Measurements from ENCODE around the gene COL4A4.

- TF ChIP-seq CTCF (IDR thresholded peaks at IDR 0.05; ENCODE audit: borderline replicate concordance, extremely low read depth, low read length, poor library complexity, severe bottlenecking): no peak
- TF ChIP-seq EZH2 (IDR thresholded peaks at IDR 0.05; ENCODE audit: borderline replicate concordance, low read depth, low read length, severe bottlenecking): no peak
These were observed 38.5 kb downstream of the COL4A4 start for GRCh38 chr2:227125506-227125905.

Measured in DND-41 (cell line).